Measurements from ENCODE around the gene ZNF740.

The ZNF740 gene

DNA sequence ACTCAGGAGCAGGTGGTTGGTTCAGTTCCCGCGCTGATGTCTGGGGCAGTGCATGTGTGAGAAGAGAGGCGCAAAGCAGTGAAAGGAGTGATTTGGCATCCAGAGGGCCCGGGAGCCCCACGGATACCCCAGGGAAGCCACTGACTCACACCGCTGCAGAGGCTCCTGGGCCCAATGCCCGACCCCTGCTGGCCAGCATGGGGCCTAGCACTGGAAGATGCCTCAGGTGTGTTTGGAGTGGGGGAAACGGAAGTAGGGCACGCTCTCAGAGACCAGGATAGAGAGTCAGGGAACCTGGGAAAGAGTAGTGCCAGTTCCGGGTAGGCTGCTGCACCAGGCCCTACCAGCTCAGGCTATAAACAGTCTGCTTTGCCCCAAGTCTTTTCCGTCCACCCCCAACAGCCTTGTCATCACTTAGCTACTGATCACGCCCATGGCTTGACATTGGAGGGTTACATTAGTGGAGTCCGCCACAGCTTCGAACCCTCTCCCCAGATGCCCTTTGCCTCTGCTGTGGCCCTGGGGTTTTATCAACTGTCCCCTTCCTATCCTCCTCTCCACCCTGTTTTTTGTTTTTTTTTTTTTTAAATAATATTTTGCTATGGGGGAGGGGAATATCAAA is 9.7 kb downstream of the ZNF740 start:
- no peak overlapping the region for H3K27ac ChIP-seq (ENCODE audit: extremely low read depth, low read depth, low read length)
- POLR2A ChIA-PET = interaction anchor here (1.0 to 2.3 kb wide), 2 partner anchors 9 to 31 kb away, joined by 4 to 9 read pairs; partner anchors contain the start of genes CSAD and ZNF740
- TF ChIP-seq, protein P1, sequence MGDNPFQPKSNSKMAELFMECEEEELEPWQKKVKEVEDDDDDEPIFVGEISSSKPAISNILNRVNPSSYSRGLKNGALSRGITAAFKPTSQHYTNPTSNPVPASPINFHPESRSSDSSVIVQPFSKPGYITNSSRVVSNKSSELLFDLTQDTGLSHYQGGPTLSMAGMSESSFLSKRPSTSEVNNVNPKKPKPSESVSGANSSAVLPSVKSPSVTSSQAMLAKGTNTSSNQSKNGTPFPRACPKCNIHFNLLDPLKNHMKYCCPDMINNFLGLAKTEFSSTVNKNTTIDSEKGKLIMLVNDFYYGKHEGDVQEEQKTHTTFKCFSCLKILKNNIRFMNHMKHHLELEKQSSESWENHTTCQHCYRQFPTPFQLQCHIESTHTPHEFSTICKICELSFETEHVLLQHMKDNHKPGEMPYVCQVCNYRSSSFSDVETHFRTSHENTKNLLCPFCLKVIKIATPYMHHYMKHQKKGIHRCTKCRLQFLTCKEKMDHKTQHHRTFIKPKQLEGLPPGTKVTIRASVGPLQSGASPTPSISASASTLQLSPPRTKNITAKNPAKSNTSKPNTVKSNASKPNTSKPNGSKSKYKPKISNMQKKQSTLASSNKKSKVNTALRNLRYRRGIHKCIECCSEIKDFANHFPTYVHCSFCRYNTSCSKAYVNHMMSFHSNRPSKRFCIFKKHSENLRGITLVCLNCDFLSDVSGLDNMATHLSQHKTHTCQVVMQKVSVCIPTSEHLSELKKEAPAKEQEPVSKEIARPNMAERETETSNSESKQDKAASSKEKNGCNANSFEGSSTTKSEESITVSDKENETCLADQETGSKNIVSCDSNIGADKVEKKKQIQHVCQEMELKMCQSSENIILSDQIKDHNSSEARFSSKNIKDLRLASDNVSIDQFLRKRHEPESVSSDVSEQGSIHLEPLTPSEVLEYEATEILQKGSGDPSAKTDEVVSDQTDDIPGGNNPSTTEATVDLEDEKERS (tag by site-specific recombination; IDR thresholded peaks at IDR 0.05) = no peak
- no peak for TF ChIP-seq KLF10 (tag by site-specific recombination; IDR thresholded peaks at IDR 0.05)
- TF ChIP-seq, protein P2, sequence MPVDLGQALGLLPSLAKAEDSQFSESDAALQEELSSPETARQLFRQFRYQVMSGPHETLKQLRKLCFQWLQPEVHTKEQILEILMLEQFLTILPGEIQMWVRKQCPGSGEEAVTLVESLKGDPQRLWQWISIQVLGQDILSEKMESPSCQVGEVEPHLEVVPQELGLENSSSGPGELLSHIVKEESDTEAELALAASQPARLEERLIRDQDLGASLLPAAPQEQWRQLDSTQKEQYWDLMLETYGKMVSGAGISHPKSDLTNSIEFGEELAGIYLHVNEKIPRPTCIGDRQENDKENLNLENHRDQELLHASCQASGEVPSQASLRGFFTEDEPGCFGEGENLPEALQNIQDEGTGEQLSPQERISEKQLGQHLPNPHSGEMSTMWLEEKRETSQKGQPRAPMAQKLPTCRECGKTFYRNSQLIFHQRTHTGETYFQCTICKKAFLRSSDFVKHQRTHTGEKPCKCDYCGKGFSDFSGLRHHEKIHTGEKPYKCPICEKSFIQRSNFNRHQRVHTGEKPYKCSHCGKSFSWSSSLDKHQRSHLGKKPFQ (tag by site-specific recombination; IDR thresholded peaks at IDR 0.05) = peak; percentile 66
- TF ChIP-seq ZNF302 (tag by site-specific recombination; IDR thresholded peaks at IDR 0.05; ENCODE audit: low read depth) = no peak
- no peak for TF ChIP-seq ZNF48 (tag by site-specific recombination; IDR thresholded peaks at IDR 0.05)
- TF ChIP-seq MEIS1 (CRISPR knock-in tag; IDR thresholded peaks at IDR 0.05; ENCODE audit: borderline replicate concordance) = no peak
- TF ChIP-seq ZNF837 (tag by site-specific recombination; IDR thresholded peaks at IDR 0.05) = no peak
- TF ChIP-seq, protein P3, sequence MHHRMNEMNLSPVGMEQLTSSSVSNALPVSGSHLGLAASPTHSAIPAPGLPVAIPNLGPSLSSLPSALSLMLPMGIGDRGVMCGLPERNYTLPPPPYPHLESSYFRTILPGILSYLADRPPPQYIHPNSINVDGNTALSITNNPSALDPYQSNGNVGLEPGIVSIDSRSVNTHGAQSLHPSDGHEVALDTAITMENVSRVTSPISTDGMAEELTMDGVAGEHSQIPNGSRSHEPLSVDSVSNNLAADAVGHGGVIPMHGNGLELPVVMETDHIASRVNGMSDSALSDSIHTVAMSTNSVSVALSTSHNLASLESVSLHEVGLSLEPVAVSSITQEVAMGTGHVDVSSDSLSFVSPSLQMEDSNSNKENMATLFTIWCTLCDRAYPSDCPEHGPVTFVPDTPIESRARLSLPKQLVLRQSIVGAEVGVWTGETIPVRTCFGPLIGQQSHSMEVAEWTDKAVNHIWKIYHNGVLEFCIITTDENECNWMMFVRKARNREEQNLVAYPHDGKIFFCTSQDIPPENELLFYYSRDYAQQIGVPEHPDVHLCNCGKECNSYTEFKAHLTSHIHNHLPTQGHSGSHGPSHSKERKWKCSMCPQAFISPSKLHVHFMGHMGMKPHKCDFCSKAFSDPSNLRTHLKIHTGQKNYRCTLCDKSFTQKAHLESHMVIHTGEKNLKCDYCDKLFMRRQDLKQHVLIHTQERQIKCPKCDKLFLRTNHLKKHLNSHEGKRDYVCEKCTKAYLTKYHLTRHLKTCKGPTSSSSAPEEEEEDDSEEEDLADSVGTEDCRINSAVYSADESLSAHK (tag by site-specific recombination; IDR thresholded peaks at IDR 0.05) = no peak
- TF ChIP-seq ZFP41 (tag by site-specific recombination; IDR thresholded peaks at IDR 0.05; ENCODE audit: borderline replicate concordance) = no peak
- no peak for TF ChIP-seq ZNF223 (tag by site-specific recombination; IDR thresholded peaks at IDR 0.05)
- TF ChIP-seq ZNF558 (tag by site-specific recombination; IDR thresholded peaks at IDR 0.05) = no peak
- TF ChIP-seq ZNF394 (tag by site-specific recombination; IDR thresholded peaks at IDR 0.05; ENCODE audit: borderline replicate concordance) = no peak
- no peak for TF ChIP-seq ZNF24 (tag by site-specific recombination; IDR thresholded peaks at IDR 0.05)
- no peak for TF ChIP-seq ZNF138 (tag by site-specific recombination; IDR thresholded peaks at IDR 0.05; ENCODE audit: borderline replicate concordance)
- no peak for TF ChIP-seq ZNF175 (tag by site-specific recombination; IDR thresholded peaks at IDR 0.05)
- TF ChIP-seq, protein P4, sequence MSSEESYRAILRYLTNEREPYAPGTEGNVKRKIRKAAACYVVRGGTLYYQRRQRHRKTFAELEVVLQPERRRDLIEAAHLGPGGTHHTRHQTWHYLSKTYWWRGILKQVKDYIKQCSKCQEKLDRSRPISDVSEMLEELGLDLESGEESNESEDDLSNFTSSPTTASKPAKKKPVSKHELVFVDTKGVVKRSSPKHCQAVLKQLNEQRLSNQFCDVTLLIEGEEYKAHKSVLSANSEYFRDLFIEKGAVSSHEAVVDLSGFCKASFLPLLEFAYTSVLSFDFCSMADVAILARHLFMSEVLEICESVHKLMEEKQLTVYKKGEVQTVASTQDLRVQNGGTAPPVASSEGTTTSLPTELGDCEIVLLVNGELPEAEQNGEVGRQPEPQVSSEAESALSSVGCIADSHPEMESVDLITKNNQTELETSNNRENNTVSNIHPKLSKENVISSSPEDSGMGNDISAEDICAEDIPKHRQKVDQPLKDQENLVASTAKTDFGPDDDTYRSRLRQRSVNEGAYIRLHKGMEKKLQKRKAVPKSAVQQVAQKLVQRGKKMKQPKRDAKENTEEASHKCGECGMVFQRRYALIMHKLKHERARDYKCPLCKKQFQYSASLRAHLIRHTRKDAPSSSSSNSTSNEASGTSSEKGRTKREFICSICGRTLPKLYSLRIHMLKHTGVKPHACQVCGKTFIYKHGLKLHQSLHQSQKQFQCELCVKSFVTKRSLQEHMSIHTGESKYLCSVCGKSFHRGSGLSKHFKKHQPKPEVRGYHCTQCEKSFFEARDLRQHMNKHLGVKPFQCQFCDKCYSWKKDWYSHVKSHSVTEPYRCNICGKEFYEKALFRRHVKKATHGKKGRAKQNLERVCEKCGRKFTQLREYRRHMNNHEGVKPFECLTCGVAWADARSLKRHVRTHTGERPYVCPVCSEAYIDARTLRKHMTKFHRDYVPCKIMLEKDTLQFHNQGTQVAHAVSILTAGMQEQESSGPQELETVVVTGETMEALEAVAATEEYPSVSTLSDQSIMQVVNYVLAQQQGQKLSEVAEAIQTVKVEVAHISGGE (tag by site-specific recombination; conservative IDR thresholded peaks at IDR 0.05; ENCODE audit: low read depth) = no peak
- no peak for TF ChIP-seq ZNF10 (tag by site-specific recombination; IDR thresholded peaks at IDR 0.05)
- no peak for TF ChIP-seq ZNF610 (tag by site-specific recombination; IDR thresholded peaks at IDR 0.05; ENCODE audit: borderline replicate concordance)
- TF ChIP-seq GLIS2 (tag by site-specific recombination; IDR thresholded peaks at IDR 0.05) = no peak
- TF ChIP-seq, protein P5, sequence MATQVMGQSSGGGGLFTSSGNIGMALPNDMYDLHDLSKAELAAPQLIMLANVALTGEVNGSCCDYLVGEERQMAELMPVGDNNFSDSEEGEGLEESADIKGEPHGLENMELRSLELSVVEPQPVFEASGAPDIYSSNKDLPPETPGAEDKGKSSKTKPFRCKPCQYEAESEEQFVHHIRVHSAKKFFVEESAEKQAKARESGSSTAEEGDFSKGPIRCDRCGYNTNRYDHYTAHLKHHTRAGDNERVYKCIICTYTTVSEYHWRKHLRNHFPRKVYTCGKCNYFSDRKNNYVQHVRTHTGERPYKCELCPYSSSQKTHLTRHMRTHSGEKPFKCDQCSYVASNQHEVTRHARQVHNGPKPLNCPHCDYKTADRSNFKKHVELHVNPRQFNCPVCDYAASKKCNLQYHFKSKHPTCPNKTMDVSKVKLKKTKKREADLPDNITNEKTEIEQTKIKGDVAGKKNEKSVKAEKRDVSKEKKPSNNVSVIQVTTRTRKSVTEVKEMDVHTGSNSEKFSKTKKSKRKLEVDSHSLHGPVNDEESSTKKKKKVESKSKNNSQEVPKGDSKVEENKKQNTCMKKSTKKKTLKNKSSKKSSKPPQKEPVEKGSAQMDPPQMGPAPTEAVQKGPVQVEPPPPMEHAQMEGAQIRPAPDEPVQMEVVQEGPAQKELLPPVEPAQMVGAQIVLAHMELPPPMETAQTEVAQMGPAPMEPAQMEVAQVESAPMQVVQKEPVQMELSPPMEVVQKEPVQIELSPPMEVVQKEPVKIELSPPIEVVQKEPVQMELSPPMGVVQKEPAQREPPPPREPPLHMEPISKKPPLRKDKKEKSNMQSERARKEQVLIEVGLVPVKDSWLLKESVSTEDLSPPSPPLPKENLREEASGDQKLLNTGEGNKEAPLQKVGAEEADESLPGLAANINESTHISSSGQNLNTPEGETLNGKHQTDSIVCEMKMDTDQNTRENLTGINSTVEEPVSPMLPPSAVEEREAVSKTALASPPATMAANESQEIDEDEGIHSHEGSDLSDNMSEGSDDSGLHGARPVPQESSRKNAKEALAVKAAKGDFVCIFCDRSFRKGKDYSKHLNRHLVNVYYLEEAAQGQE (tag by site-specific recombination; IDR thresholded peaks at IDR 0.05) = no peak
- no peak for TF ChIP-seq ZFHX2 (tag by site-specific recombination; conservative IDR thresholded peaks at IDR 0.05)
- no peak for TF ChIP-seq GFI1B (tag by site-specific recombination; IDR thresholded peaks at IDR 0.05)
- no peak for TF ChIP-seq ZNF184 (tag by site-specific recombination; IDR thresholded peaks at IDR 0.05)
- TF ChIP-seq GLIS1 (tag by site-specific recombination; IDR thresholded peaks at IDR 0.05) = peak; percentile 44; the same call in 1 of the 2 replicates

More for the DNA sequence above, 9.7 kb downstream of the ZNF740 start:
- CTCF ChIA-PET = interaction anchor here (0.6 to 7.5 kb wide), 13 partner anchors 9 to 124 kb away, joined by 3 to 94 read pairs (median 4); partner anchors contain the start of genes CSAD and ZNF740
- H3K36me3 ChIP-seq (ENCODE audit: control insufficient read depth in 2 of 2, insufficient read depth in 1 of 2, low read length in 2 of 2) = peaks cover 8 to 60% of the 10 kb centered on the region in 2 experiments; a peak in 2 of 3 replicates
- H3K9me3 ChIP-seq (ENCODE audit: control insufficient read depth, insufficient read depth, low read depth, low read length) = no peaks in the 10 kb centered on the region
- H3K4me3 ChIP-seq (ENCODE audit: low read depth, low read length) = no peak overlapping the region
- no peaks in the 10 kb centered on the region for H3K4me1 ChIP-seq (ENCODE audit: control insufficient read depth, insufficient read depth, low read length)
